Regular cardiac myocyte (primary cell): ENCODE results near the gene XKR8. TPM values are rescaled to one million over a fixed set of nuclear protein-coding genes. Genes with fewer than 3 reads are reported as not detected.

Experiments used
- total RNA-seq: library from RNA; depleted of rRNA; stranded (reverse); fragments of >200 nt; gene quantifications from 2 replicates; pipeline ENCODE4 v1.2.3, GENCODE V29; 2014

XKR8 gene, protein sequence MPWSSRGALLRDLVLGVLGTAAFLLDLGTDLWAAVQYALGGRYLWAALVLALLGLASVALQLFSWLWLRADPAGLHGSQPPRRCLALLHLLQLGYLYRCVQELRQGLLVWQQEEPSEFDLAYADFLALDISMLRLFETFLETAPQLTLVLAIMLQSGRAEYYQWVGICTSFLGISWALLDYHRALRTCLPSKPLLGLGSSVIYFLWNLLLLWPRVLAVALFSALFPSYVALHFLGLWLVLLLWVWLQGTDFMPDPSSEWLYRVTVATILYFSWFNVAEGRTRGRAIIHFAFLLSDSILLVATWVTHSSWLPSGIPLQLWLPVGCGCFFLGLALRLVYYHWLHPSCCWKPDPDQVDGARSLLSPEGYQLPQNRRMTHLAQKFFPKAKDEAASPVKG
- total RNA-seq: 3.4 and 5.2 TPM in 2 replicates

GRCh38 chr1:27959792-27960603 lies at the start of gene XKR8:
XKR8 (plus strand) TSS chr1:27959973; CDS start chr1:27960070, 97 bp downstream.

GRCh38 chr1:27934818-27935549 lies 24.8 kb upstream of the XKR8 start, which contains the start of gene SMPDL3B:
SMPDL3B (plus strand) TSS chr1:27935000; CDS start chr1:27935184, 184 bp downstream.

Other genes with a start within 250 kb of the XKR8 start
- gene FAM76A, start 234.0 kb upstream of the XKR8 start, total RNA-seq: 10.5 and 14.9 TPM in 2 replicates
- 60.8 and 97.8 TPM in 2 replicates for gene STX12, start 186.8 kb upstream of the XKR8 start, total RNA-seq
- 37.2 and 54.4 TPM in 2 replicates for gene PPP1R8, start 129.2 kb upstream of the XKR8 start, total RNA-seq
- gene THEMIS2, start 87.4 kb upstream of the XKR8 start, total RNA-seq: 3.3 and 5.6 TPM in 2 replicates
- gene RPA2, start 45.4 kb upstream of the XKR8 start, total RNA-seq: 40.1 and 49.9 TPM in 2 replicates
- under 0.01 and 0.28 TPM in 2 replicates for gene SMPDL3B, start 25.0 kb upstream of the XKR8 start, total RNA-seq
- gene EYA3, start 128.6 kb downstream of the XKR8 start, total RNA-seq: 11.3 and 13.2 TPM in 2 replicates
- under 0.01 TPM in 2 replicates for gene PTAFR, start 216.7 kb downstream of the XKR8 start, total RNA-seq